Omental fat pad (tissue), 4 donors: ENCODE data around the gene FZD1. TPM values are rescaled to one million over a fixed set of nuclear protein-coding genes. Genes with fewer than 3 reads are reported as not detected.
"Not testable (repeated sequence)": the region's sequence is repeated elsewhere in the genome, so short reads cannot be mapped to it uniquely, and the experiment has no call there.

Source experiments
- ATAC-seq: fragments of 150-250 bp; one replicate; pipeline ENCODE4 v1.9.1; 2016; ENCODE audit warnings: mild to moderate bottlenecking, moderate library complexity; ENCODE audit not compliant: low FRiP score
- DNase-seq: peaks from one replicate; pipeline ENCODE4 v3.0.0-alpha.2; 2019; ENCODE audit warnings: low spot score
- CTCF ChIP-seq, 3 donors: fragments of 450-650 bp; IDR thresholded peaks; one replicate each; pipeline ENCODE4 v1.5.1; 2016 to 2017; ENCODE audit warnings: antibody characterized with exemption in 3 of 3, mild to moderate bottlenecking in 3 of 3, moderate library complexity in 2 of 3
- total RNA-seq, 4 donors: library from RNA; depleted of rRNA; stranded (reverse); fragments of >200 nt; gene quantifications; one replicate each; pipeline ENCODE4 v1.1.0, GENCODE V29; 2016

The FZD1 gene
- total RNA-seq, 4 donors from 2014 or later, result 8.0 to 19.7 (median 13.2) TPM

- ATAC-seq (peak; percentile 21), DNase-seq (no peak)
- no peak for TF ChIP-seq CTCF (IDR thresholded peaks at IDR 0.05)
Measured at GRCh38 chr7:91294639-91295220, 30.5 kb downstream of the FZD1 start.

- TF ChIP-seq CTCF (IDR thresholded peaks at IDR 0.05), result no peak
- ATAC-seq (no peak), DNase-seq (no peak)
Measured at GRCh38 chr7:91295576-91295975, 31.3 kb downstream of the FZD1 start.

- ATAC-seq (no peak), DNase-seq (no peak)
- TF ChIP-seq CTCF (IDR thresholded peaks at IDR 0.05), result no peak
Measured at GRCh38 chr7:91297939-91298338, 33.7 kb downstream of the FZD1 start.

- ATAC-seq, result no peak
- DNase-seq, result no peak
- no peak for TF ChIP-seq CTCF (IDR thresholded peaks at IDR 0.05)
Measured at GRCh38 chr7:91299952-91300775, 35.9 kb downstream of the FZD1 start.

GRCh38 chr7:91302794-91303193 is 38.6 kb downstream of the FZD1 start:
- no peak for TF ChIP-seq CTCF (IDR thresholded peaks at IDR 0.05)
- DNase-seq (no peak), ATAC-seq (no peak)

- TF ChIP-seq CTCF (IDR thresholded peaks at IDR 0.05), result no peak
- no peak for ATAC-seq
- no peak for DNase-seq
Measured at GRCh38 chr7:91306266-91306665, 42.0 kb downstream of the FZD1 start.

GRCh38 chr7:91307467-91307866 is 43.2 kb downstream of the FZD1 start:
- no peak for ATAC-seq

GRCh38 chr7:91308191-91308590 is 44.0 kb downstream of the FZD1 start:
- ATAC-seq, DNase-seq: not testable (repeated sequence)

More at GRCh38 chr7:91307467-91307866, 43.2 kb downstream of the FZD1 start:
- DNase-seq, result no peak
- no peak for TF ChIP-seq CTCF (IDR thresholded peaks at IDR 0.05)
